ENCODE data around the gene TIMP4.

DNA sequence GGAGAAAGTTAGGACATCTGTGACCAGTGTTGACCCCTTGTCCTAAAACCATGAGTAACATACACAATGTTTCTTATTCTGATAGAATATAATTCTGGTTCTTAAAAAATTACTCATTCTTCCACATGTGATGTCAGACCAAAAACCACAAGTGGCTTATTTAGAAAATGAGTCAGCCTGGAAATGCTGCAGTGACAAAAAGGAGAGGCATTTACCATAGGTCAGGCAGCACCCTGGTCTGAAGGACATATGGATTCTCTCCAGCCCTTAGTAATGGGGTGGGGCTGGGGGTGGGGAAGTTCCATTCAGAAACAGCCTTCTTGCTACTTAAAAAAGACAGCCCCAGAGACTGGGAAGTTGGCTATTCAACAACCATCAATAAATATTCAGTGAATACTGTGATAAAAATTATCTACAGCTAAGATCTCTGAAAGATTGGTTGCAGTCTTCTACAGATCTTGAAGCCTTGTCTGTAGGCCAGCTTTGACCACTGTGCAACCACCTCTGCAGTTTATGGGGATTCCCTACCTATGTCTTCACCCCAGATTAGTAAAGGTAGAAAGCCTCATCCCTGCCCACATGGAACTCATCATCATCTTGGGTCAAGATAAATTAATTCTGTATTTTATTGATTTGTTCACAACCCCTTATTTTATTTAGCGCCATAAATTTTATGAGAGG lies 34.9 kb upstream of the TIMP4 start:
- TF ChIP-seq, protein P1, sequence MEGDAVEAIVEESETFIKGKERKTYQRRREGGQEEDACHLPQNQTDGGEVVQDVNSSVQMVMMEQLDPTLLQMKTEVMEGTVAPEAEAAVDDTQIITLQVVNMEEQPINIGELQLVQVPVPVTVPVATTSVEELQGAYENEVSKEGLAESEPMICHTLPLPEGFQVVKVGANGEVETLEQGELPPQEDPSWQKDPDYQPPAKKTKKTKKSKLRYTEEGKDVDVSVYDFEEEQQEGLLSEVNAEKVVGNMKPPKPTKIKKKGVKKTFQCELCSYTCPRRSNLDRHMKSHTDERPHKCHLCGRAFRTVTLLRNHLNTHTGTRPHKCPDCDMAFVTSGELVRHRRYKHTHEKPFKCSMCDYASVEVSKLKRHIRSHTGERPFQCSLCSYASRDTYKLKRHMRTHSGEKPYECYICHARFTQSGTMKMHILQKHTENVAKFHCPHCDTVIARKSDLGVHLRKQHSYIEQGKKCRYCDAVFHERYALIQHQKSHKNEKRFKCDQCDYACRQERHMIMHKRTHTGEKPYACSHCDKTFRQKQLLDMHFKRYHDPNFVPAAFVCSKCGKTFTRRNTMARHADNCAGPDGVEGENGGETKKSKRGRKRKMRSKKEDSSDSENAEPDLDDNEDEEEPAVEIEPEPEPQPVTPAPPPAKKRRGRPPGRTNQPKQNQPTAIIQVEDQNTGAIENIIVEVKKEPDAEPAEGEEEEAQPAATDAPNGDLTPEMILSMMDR (IDR thresholded peaks at IDR 0.05) = no peak
- no peak for TF ChIP-seq EZH2 (IDR thresholded peaks at IDR 0.05; ENCODE audit: borderline replicate concordance, insufficient read depth, low read depth, low read length, poor library complexity, severe bottlenecking)
